Smooth muscle cell (in vitro differentiated cells): ENCODE measurements around the gene MGLL. TPM values are rescaled to one million over a fixed set of nuclear protein-coding genes. Genes with fewer than 3 reads are reported as not detected.

Source experiments
- DNase-seq: peaks from one replicate; lab custom pipeline; 2025; ENCODE audit not compliant: unreplicated experiment; lab: John Stamatoyannopoulos, UW
- H2AFZ ChIP-seq: fragments of 200-600 bp; sonication (generic); 2 replicates; pipeline ENCODE4 v1.6.0; 2016; ENCODE audit warnings: antibody characterized with exemption, low read depth, mild to moderate bottlenecking
- H3F3A ChIP-seq: fragments of 200-600 bp; sonication (generic); 2 replicates; pipeline ENCODE4 v1.6.0; 2017; ENCODE audit warnings: antibody characterized with exemption, low read depth
- H3K27ac ChIP-seq: fragments of 200-600 bp; sonication (generic); 2 replicates; pipeline ENCODE4 v1.5.1; 2016; ENCODE audit warnings: low read depth, mild to moderate bottlenecking
- H3K27me3 ChIP-seq: fragments of 200-600 bp; sonication (generic); 2 replicates; pipeline ENCODE4 v1.6.1; 2016; ENCODE audit warnings: low read depth, mild to moderate bottlenecking
- H3K36me3 ChIP-seq: fragments of 200-600 bp; sonication (generic); 2 replicates; pipeline ENCODE4 v1.5.1; 2016; ENCODE audit warnings: low read depth
- H3K4me1 ChIP-seq: fragments of 200-600 bp; sonication (generic); 2 replicates; pipeline ENCODE4 v1.5.1; 2016; ENCODE audit warnings: low read depth
- H3K4me2 ChIP-seq: fragments of 200-600 bp; sonication (generic); 2 replicates; pipeline ENCODE4 v1.6.0; 2016; ENCODE audit warnings: mild to moderate bottlenecking
- H3K4me3 ChIP-seq: fragments of 200-600 bp; sonication (generic); 2 replicates; pipeline ENCODE4 v1.5.1; 2016; ENCODE audit warnings: mild to moderate bottlenecking
- H3K79me2 ChIP-seq: fragments of 200-600 bp; sonication (generic); 2 replicates; pipeline ENCODE4 v1.6.0; 2016; ENCODE audit warnings: low read depth, mild to moderate bottlenecking
- H3K9ac ChIP-seq: fragments of 200-600 bp; sonication (generic); 2 replicates; pipeline ENCODE4 v1.6.0; 2016; ENCODE audit warnings: low read depth
- H3K9me3 ChIP-seq: fragments of 200-600 bp; sonication (generic); replicated peaks from 2 replicates; pipeline ENCODE4 v1.5.1; 2016; ENCODE audit warnings: low read depth
- H4K20me1 ChIP-seq: fragments of 200-600 bp; sonication (generic); 2 replicates; pipeline ENCODE4 v1.6.0; 2016; ENCODE audit warnings: low read depth
- CTCF ChIP-seq: fragments of 200-600 bp; sonication (generic); IDR thresholded peaks from 2 replicates; pipeline ENCODE4 v1.5.1; 2017; ENCODE audit warnings: borderline replicate concordance, mild to moderate bottlenecking, antibody characterized with exemption; ENCODE audit not compliant: insufficient read depth, poor library complexity, severe bottlenecking
- WGBS: methylation state at CpG from one replicate; pipeline ENCODE4 v1.1.7; 2016; ENCODE audit warnings: low lambda C conversion rate; 5-methylcytosine and 5-hydroxymethylcytosine counted together
- polyA plus RNA-seq: library from polyadenylated mRNA; unstranded; fragments of >200 nt; fragmentation: Nextera tagmentation; extraction: Ambion mirVana; gene quantifications from 2 replicates; pipeline ENCODE4 v1.2.1, GENCODE V29; 2016
- total RNA-seq: library from RNA; depleted of rRNA; stranded (reverse); fragments of >200 nt; gene quantifications from 2 replicates; pipeline ENCODE4 v1.2.3, GENCODE V29; 2014

MGLL gene
- total and polyA plus RNA-seq, 2 experiments from 2014 or later: 13.6 to 22.5 TPM

DNA sequence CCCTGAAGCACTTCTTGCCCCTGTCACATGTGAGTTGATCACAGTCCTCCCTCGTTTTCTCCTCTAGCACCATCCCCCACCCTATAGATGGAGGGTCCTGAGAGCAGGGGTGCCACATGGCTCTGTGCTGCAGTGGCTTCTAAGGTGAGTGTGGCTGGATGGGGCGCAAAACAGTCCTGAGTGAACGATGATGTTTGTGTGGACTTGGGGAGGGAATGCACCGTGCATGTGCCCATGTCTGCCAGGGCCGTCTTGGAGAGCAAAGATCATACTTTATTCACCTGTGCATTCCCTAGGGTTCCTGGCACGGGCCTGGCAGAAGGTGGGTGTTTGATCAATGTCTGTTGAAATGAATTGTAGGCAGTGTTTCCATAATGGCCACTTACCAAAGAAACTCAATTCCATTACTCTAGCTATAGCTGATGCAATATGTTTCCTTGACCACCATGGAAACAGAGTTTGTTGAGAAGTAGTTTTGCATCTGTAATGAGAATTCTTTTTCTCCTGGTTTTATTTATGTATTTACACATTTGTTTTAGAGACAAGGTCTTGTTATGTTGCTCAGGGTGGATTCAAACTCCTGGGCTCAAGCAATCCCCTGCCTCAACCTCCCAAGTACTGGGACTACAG lies 91.5 kb downstream of the MGLL start:
- Histone ChIP-seq H3K9me3 (no peaks in the 10 kb centered on the region), H3K4me3 (no peak overlapping the region), H3F3A (peaks cover 9% of the 10 kb centered on the region), H2AFZ (no peak overlapping the region), H3K27me3 (no peaks in the 10 kb centered on the region), H3K4me1 (peaks cover 31% of the 10 kb centered on the region), H3K36me3 (no peaks in the 10 kb centered on the region), H3K27ac (no peak overlapping the region), H4K20me1 (no peaks in the 10 kb centered on the region), H3K79me2 (no peaks in the 10 kb centered on the region), H3K4me2 (no peak overlapping the region), H3K9ac (no peak overlapping the region)
- no peak for TF ChIP-seq CTCF
- 93% methylated on average over 6 of the region's 6 CpGs for WGBS
- no peak for DNase-seq

DNA sequence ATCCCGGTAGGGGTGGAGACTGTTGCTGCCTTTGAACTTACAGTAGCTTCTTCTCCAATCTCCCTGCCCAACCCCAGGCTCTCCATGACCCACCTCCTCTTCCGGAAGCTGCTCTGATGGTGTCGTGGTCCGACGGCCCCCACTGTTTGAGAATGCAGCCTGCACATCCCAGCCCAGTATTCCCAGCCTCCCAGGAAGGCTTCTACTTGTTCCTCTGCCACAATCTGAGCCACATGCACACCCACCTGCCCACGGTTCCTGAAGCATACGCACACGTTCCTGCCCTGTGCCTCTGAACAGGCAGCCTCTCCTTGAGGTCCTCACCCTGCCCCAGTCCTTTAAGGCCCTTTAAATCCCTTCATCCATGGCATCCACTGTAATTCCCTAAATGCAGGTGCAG lies 92.1 kb downstream of the MGLL start:
- H3K79me2 ChIP-seq: no peaks in the 10 kb centered on the region
- H4K20me1 ChIP-seq: no peaks in the 10 kb centered on the region
- 89% methylated on average over 8 of the region's 8 CpGs for WGBS
- no peak overlapping the region for H2AFZ ChIP-seq
- no peaks in the 10 kb centered on the region for H3K9me3 ChIP-seq
- no peaks in the 10 kb centered on the region for H3K27me3 ChIP-seq
- H3K4me2 ChIP-seq: no peak overlapping the region
- H3K9ac ChIP-seq: no peak overlapping the region
- H3K27ac ChIP-seq: no peak overlapping the region
- no peak overlapping the region for H3K4me3 ChIP-seq
- H3F3A ChIP-seq: peaks cover 3% of the 10 kb centered on the region
- no peak for TF ChIP-seq CTCF
- H3K4me1 ChIP-seq: peaks cover 25% of the 10 kb centered on the region
- no peak for DNase-seq
- no peaks in the 10 kb centered on the region for H3K36me3 ChIP-seq

GRCh38 chr3:127729556-127730056 lies 92.7 kb downstream of the MGLL start:
- WGBS: 86% methylated on average over 4 of the region's 4 CpGs
- Histone ChIP-seq H3K4me3 (no peak overlapping the region), H3K9ac (no peak overlapping the region), H3F3A (no peaks in the 10 kb centered on the region), H3K9me3 (no peaks in the 10 kb centered on the region), H3K4me2 (no peak overlapping the region), H3K79me2 (no peaks in the 10 kb centered on the region), H3K27ac (no peak overlapping the region), H3K4me1 (peaks cover 21% of the 10 kb centered on the region), H3K27me3 (no peaks in the 10 kb centered on the region), H3K36me3 (no peaks in the 10 kb centered on the region), H4K20me1 (no peaks in the 10 kb centered on the region), H2AFZ (no peak overlapping the region)
- no peak for TF ChIP-seq CTCF
- no peak for DNase-seq

- no peak overlapping the region for H3K27ac ChIP-seq
- no peak overlapping the region for H3K9ac ChIP-seq
- no peaks in the 10 kb centered on the region for H3F3A ChIP-seq
- H3K4me2 ChIP-seq: no peak overlapping the region
- H3K79me2 ChIP-seq: no peaks in the 10 kb centered on the region
- H3K4me3 ChIP-seq: no peak overlapping the region
- no peaks in the 10 kb centered on the region for H3K36me3 ChIP-seq
- H3K4me1 ChIP-seq: peaks cover 13% of the 10 kb centered on the region
- no peak for DNase-seq
- 83% methylated on average over 7 of the region's 7 CpGs for WGBS
- no peaks in the 10 kb centered on the region for H3K27me3 ChIP-seq
- no peaks in the 10 kb centered on the region for H3K9me3 ChIP-seq
- TF ChIP-seq CTCF: no peak
- no peak overlapping the region for H2AFZ ChIP-seq
- no peaks in the 10 kb centered on the region for H4K20me1 ChIP-seq
Observed at GRCh38 chr3:127728417-127729015, 93.8 kb downstream of the MGLL start.
